Endothelial cell of umbilical vein (primary cell): ENCODE results near the gene MCTP2. TPM values are rescaled to one million over a fixed set of nuclear protein-coding genes. Genes with fewer than 3 reads are reported as not detected.

ENCODE experiments used
- BruUV-seq: library from RNA; stranded (reverse); fragments of 400-500 nt; replicated peaks from 2 replicates; lab custom pipeline; 2021; lab: Mats Ljungman, UMichigan
- CTCF ChIA-PET: fragments of 300-600, 350-600 bp; sonication (Branson Sonifier 250); formaldehyde crosslinking; loops from one replicate; lab custom pipeline; 2021; ENCODE audit warnings: antibody characterized with exemption, inconsistent platforms; lab: Charles Lee
- POLR2A ChIA-PET: fragments of 300-600, 350-600 bp; sonication (Branson Sonifier 250); formaldehyde crosslinking; loops from one replicate; lab custom pipeline; 2021; ENCODE audit warnings: antibody characterized with exemption, inconsistent platforms; lab: Charles Lee
- DNase-seq: peaks from one replicate; pipeline ENCODE4 v3.0.0-alpha.2; 2011; ENCODE audit warnings: low read depth, low spot score
- FAIRE-seq: peaks from 2 replicates; lab custom pipeline; 2011; peaks lifted over from hg19 to GRCh38; lab: Jason Lieb, UNC
- H2AFZ ChIP-seq: 2 replicates; pipeline ENCODE4 v1.6.0; 2012; ENCODE audit warnings: low read depth, low read length, control low read depth, inconsistent platforms
- H3K27ac ChIP-seq: 2 replicates; pipeline ENCODE4 v1.5.1; 2011; ENCODE audit warnings: low read depth, mild to moderate bottlenecking, control low read depth, low read length, moderate library complexity; ENCODE audit not compliant: insufficient read depth
- H3K27me3 ChIP-seq, 2 experiments: 2 replicates each; pipeline versions ENCODE4 v1.6.0 to v1.6.1; 2011; ENCODE audit warnings: low read length in 2 of 2, mixed read lengths in 1 of 2; ENCODE audit not compliant: control insufficient read depth in 2 of 2, insufficient read depth in 2 of 2
- H3K36me3 ChIP-seq, 2 experiments: 2 replicates in 1 of 2; 3 replicates in 1 of 2; pipeline ENCODE4 v1.5.1; 2011; ENCODE audit warnings: low read length in 2 of 2, mild to moderate bottlenecking in 1 of 2, moderate library complexity in 1 of 2; ENCODE audit not compliant: control insufficient read depth in 2 of 2, insufficient read depth in 2 of 2; ENCODE audit errors: extremely low read depth in 1 of 2
- H3K4me1 ChIP-seq: 3 replicates; pipeline ENCODE4 v1.5.1; 2011; ENCODE audit warnings: mild to moderate bottlenecking, low read length; ENCODE audit not compliant: control insufficient read depth, insufficient read depth; ENCODE audit errors: extremely low read depth
- H3K4me2 ChIP-seq: 2 replicates; pipeline ENCODE4 v1.6.1; 2011; ENCODE audit warnings: low read length, control low read depth, mixed read lengths; ENCODE audit not compliant: insufficient read depth
- H3K4me3 ChIP-seq, 3 experiments: fragments of 200-600 bp in 1 of 3; sonication (generic), shearing (Covaris generic) in 1 of 3; replicated peaks in 1 of 3; 2 replicates each; pipeline ENCODE4 v1.5.1; 2011 to 2016; ENCODE audit warnings: control low read depth in 3 of 3, low read length in 3 of 3, mild to moderate bottlenecking in 2 of 3, inconsistent platforms in 1 of 3, low read depth in 1 of 3, moderate library complexity in 1 of 3; ENCODE audit not compliant: insufficient read depth in 1 of 3
- H3K79me2 ChIP-seq: 2 replicates; pipeline ENCODE4 v1.6.0; 2012; ENCODE audit warnings: low read length, inconsistent platforms; ENCODE audit not compliant: control insufficient read depth, insufficient read depth
- H3K9ac ChIP-seq: replicated peaks from 2 replicates; pipeline ENCODE3; 2011; ENCODE audit warnings: low read length, control low read depth; ENCODE audit not compliant: insufficient read depth; ENCODE audit errors: extremely low read depth
- H3K9me1 ChIP-seq: replicated peaks from 3 replicates; pipeline ENCODE4 v1.6.0; 2011; ENCODE audit warnings: mild to moderate bottlenecking, low read length; ENCODE audit not compliant: control insufficient read depth, insufficient read depth; ENCODE audit errors: extremely low read depth
- H3K9me3 ChIP-seq: replicated peaks from 2 replicates; pipeline ENCODE4 v1.5.1; 2012; ENCODE audit warnings: low read length, inconsistent platforms; ENCODE audit not compliant: control insufficient read depth, insufficient read depth
- H4K20me1 ChIP-seq: replicated peaks from 2 replicates; pipeline ENCODE3; 2011; ENCODE audit warnings: mild to moderate bottlenecking, low read length; ENCODE audit not compliant: control insufficient read depth, insufficient read depth; ENCODE audit errors: extremely low read depth
- CTCF ChIP-seq, 2 donors: IDR thresholded peaks; 1 replicate in 1 of 2; 2 replicates in 1 of 2; pipeline ENCODE4 v1.5.1; 2011; ENCODE audit warnings: low read length in 2 of 2, mild to moderate bottlenecking in 2 of 2, moderate library complexity in 2 of 2, control low read depth in 1 of 2, inconsistent platforms in 1 of 2, low read depth in 1 of 2; ENCODE audit not compliant: insufficient read depth in 1 of 2; ENCODE audit errors: extremely low read depth in 1 of 2
- EZH2 ChIP-seq: IDR thresholded peaks from 2 replicates; pipeline ENCODE4 v1.6.1; 2012; ENCODE audit warnings: borderline replicate concordance, low read depth, mild to moderate bottlenecking, moderate library complexity, low read length, inconsistent platforms; ENCODE audit not compliant: severe bottlenecking
- FOS ChIP-seq: IDR thresholded peaks from 2 replicates; pipeline ENCODE4 v1.6.1; 2011; ENCODE audit warnings: mild to moderate bottlenecking, low read length, moderate library complexity, borderline replicate concordance; ENCODE audit not compliant: insufficient read depth
- GATA2 ChIP-seq: IDR thresholded peaks from 2 replicates; pipeline ENCODE4 v1.7.0; 2011; ENCODE audit warnings: low read depth, mild to moderate bottlenecking, moderate library complexity, mixed read lengths, low read length; ENCODE audit not compliant: insufficient read length, insufficient read depth
- JUN ChIP-seq: IDR thresholded peaks from 2 replicates; pipeline ENCODE4 v1.6.1; 2011; ENCODE audit warnings: borderline replicate concordance, low read depth; ENCODE audit not compliant: insufficient read length, insufficient read depth
- POLR2A ChIP-seq: IDR thresholded peaks from 2 replicates; pipeline ENCODE4 v1.6.1; 2012; ENCODE audit warnings: low read depth, mild to moderate bottlenecking, control low read depth, low read length
- POLR2AphosphoS5 ChIP-seq: IDR thresholded peaks from 2 replicates; pipeline ENCODE4 v1.6.1; 2012; ENCODE audit warnings: low read depth, mild to moderate bottlenecking, control low read depth, low read length, moderate library complexity; ENCODE audit not compliant: insufficient read depth
- dilution Hi-C: fragments of 300-500 bp; cut with MboI; formaldehyde crosslinking; loops from one replicate; pipeline ENCODE4 v1.15.0; 2019; ENCODE audit warnings: low sequenced_read_pairs; ENCODE audit not compliant: extremely low pct_ligation_motif_present
- intact Hi-C: fragments of 100-400 bp; cut with micrococcal nuclease; formaldehyde crosslinking; loops from one replicate; pipeline ENCODE4 v1.10.0; 2022
- polyA plus RNA-seq, 4 experiments: library from polyadenylated mRNA; depleted of rRNA in 3 of 4; stranded (reverse) in 3 of 4; unstranded in 1 of 4; fragments of >200 nt; gene quantifications; 2 replicates each; pipeline versions ENCODE4 v1.2.1 to v1.2.3, GENCODE V29; 2011 to 2012; ENCODE audit warnings: missing spikeins in 1 of 4
- total RNA-seq: library from RNA; stranded (reverse); gene quantifications from 2 replicates; pipeline ENCODE4 v1.2.3, GENCODE V29; 2021
- TF ChIP-seq, protein P1 (sequence below): IDR thresholded peaks from 2 replicates; pipeline ENCODE4 v1.6.1; 2011; ENCODE audit not compliant: insufficient read depth, insufficient read length

MCTP2 gene
- total and polyA plus RNA-seq, 2 donors (not counting 3 experiments of a cell fraction or from before 2014, with no cell fraction given): 0.01 to 0.75 TPM

- Histone ChIP-seq H4K20me1 (no peaks in the 10 kb centered on the region), H3K36me3 (no peaks in the 10 kb centered on the region), H3K79me2 (no peaks in the 10 kb centered on the region), H2AFZ (no peak overlapping the region), H3K9me3 (no peaks in the 10 kb centered on the region), H3K4me3 (no peak overlapping the region), H3K27me3 (no peaks in the 10 kb centered on the region), H3K4me1 (no peaks in the 10 kb centered on the region), H3K27ac (no peak overlapping the region), H3K9ac (no peak overlapping the region), H3K9me1 (no peaks in the 10 kb centered on the region), H3K4me2 (no peak overlapping the region)
- TF ChIP-seq POLR2A (no peak), GATA2 (no peak), EZH2 (no peak), JUN (no peak), CTCF (IDR thresholded peaks at IDR 0.05; ENCODE audit: extremely low read depth in 1 of 2, insufficient read depth in 1 of 2, low read depth in 1 of 2, low read length in 2 of 2) (no peak), FOS (no peak), POLR2AphosphoS5 (no peak)
- TF ChIP-seq, protein P1, sequence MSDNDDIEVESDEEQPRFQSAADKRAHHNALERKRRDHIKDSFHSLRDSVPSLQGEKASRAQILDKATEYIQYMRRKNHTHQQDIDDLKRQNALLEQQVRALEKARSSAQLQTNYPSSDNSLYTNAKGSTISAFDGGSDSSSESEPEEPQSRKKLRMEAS: no peak
- dilution Hi-C loops: no loop called here
- ChIA-PET POLR2A (no interaction called here), CTCF (no interaction called here)
- DNase-seq: no peak
- FAIRE-seq: no peak
- intact Hi-C loops: no loop called here
- BruUV-seq: no TSS peak
Measured at GRCh38 chr15:94247789-94248638, 16.7 kb downstream of the MCTP2 start.
